IPS-NIHi11 (cell line): ENCODE measurements around the gene GABRD.
"Not testable (repeated sequence)": the region's sequence is repeated elsewhere in the genome, so short reads cannot be mapped to it uniquely, and the experiment has no call there.

Experiments
- DNase-seq: peaks from one replicate; pipeline ENCODE4 v3.0.0; 2012; ENCODE audit warnings: mixed read lengths, low spot score

Gene GABRD

DNA sequence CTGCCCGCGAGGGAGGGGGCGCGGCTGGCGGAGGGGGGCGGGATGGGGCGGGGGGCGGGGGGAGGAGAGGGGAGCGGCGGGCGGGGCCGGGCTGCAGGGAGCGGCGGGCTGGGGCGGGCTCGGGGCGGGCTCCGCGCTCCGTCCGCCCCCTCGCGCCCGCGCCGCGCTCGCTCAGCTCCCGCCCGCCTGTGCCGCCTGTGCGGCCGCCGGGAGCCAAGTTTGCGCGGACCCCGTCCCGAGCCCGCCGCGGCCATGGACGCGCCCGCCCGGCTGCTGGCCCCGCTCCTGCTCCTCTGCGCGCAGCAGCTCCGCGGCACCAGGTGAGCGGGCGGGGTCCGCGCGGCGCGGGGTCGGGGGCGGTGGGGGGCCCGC lies at the start of gene GABRD:
Gene GABRD (plus strand): TSS at position 174 of the 372 bp plus-strand sequence. CDS start 79 bp downstream, at position 253.
- DNase-seq, result peak; percentile 92

DNA sequence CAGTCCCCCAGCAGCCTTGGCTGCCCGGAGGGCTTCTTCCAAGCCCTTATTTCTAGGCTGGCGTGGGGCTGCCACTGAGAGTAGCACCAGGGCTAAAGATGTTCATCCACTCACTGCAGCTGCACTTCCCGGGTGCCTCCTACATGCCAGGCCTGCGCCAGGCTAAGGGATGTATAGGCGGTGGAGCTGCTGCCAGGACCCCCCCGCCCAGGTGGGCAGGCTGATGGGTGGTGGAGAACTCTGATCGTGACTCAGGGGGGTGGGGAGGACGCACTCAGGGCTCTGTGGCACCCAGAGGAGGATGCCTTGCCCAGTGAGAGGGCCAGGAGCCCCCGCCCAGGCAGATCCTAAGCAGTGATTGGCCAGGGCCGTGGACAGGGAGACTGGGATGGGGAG lies 49.6 kb upstream of the GABRD start:
- no peak for DNase-seq

GRCh38 chr1:1969953-1970716 lies 49.0 kb upstream of the GABRD start:
- no peak for DNase-seq

GRCh38 chr1:1971017-1971416 lies 48.1 kb upstream of the GABRD start:
- DNase-seq, result no peak

GRCh38 chr1:1971688-1972087 lies 47.5 kb upstream of the GABRD start:
- DNase-seq, result no peak

- no peak for DNase-seq
Observed at GRCh38 chr1:1972976-1973715, 46.0 kb upstream of the GABRD start.

DNA sequence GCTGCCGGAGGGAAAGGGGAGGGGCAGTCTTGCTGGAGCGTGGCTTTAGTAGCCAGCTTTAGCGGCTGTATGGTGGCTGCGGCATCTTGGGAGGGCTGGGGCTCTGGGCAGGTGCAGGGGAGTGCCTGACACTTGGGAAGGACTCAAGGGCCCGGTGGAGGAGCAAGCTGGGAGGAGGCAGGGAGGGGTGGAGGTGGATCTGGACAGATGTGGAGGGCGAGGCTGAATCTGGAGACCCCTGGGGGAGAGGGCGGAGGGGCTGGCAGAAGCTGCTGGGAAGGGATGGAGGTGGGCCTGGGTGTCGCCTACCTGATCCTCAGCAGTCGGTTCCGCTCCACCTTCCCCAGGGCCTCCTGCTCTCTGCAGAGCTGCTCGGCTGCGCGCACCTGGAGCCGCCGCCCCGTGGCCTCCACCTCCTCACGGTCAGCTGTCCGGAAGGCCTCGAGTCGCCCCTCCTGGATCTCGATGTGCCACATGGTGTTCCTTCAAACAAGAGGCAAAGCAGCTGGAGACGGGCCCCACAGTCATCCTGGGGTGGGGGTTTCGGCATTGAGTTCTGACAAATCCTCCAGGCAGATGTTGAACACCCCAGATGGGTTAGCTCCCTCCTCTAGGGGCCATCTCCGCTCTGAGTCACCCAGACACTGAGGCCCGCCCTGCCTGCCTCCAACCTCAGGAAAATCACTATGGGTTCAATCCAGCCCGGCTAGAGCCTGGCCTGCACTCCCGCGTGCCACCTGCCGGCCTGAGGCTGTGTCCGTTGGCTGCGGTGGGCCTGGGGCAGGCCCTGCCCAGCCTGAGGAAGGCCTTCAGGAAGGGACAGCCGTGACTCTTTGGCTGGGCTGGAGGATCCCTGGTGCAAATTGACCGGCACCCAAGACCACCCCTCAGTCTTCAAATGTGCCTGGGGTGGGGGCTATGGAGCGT lies 45.2 kb upstream of the GABRD start:
- DNase-seq, result no peak

DNA sequence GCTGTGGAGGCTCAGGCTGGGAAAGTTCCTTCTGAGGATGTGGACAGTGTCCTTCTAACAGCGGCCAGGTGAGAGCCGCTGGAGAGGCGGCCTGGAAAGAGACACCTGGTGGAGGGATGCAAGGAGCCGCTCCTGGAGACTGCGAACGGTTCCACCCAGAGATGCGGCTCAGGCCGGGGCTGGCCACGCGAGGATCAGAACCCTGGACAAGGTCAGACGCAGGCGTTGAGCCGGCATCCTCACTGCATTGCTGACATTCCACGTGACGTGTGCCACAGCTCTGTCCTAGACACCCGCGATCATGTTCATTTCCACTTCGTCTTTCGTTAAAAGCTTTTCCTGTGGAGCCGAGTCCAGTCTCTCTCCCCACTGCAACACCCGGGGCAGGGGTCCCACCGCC lies 44.3 kb upstream of the GABRD start:
- peak; percentile 84 for DNase-seq

DNA sequence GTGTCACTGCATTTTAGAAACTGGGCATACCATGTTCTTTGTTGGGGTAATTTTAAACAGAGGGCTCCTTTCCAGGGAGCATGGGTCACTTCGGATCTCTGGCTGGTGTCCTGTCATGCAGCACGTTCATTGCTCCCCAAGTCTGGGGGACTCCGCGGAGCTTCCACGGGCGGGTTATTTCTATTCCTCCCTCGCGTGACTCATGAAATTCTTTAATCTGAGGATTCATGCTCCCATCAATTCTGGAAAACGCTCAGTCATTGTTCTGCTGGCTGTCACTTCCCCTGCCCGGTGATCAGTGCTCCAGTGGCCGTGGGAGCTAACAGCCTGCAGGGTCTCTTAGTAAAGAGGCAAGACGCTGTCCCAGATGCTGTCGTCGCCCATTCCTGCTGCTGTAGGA lies 43.6 kb upstream of the GABRD start:
- DNase-seq, result no peak

DNA sequence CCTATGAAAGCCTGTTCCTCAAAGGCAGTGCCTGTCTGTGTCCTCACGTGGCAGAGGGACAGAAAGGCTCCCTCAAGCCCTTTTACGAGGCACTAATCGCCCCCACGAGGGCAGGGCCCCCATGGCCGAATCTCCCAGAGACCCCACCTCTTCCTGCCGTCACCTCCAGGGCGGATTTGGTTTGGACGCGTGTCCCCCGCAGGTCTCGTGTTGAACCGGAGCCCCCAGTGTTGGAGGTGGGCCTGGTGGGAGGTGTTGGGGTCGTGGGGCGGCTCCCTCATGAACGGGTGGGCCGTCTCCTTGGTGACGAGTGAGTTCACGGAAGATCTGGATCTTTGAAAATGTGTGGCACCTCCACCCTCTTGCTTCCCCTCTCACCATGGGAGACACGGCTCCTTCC lies 43.1 kb upstream of the GABRD start:
- no peak for DNase-seq

GRCh38 chr1:1978108-1978507 lies 41.0 kb upstream of the GABRD start:
- no peak for DNase-seq

- not testable (repeated sequence) for DNase-seq
Observed at GRCh38 chr1:1978690-1979481, 40.3 kb upstream of the GABRD start.

- DNase-seq, result no peak
Observed at GRCh38 chr1:1979482-1980165, 39.5 kb upstream of the GABRD start.

GRCh38 chr1:1980467-1981141 lies 38.5 kb upstream of the GABRD start:
- no peak for DNase-seq

GRCh38 chr1:1981142-1981500 lies 38.0 kb upstream of the GABRD start:
- DNase-seq, result no peak

DNA sequence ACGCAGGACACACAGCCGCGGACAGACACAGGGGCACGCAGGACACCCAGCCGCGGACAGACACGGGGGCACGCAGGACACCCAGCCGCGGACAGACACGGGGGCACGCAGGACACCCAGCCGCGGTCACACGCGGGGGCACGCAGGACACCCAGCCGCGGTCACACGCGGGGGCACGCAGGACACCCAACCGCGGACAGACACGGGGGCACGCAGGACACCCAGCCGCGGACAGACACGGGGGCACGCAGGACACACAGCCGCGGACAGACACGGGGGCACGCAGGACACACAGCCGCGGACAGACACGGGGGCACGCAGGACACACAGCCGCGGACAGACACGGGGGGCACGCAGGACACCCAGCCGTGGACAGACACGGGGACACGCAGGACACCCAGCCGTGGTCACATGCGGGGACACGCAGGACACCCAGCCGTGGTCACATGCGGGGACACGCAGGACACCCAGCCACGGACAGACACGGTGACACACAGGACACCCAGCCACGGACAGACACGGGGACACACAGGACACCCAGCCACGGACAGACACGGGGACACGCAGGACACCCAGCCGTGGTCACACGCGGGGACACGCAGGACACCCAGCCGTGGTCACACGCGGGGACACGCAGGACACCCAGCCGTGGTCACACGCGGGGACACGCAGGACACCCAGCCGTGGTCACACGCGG lies 37.4 kb upstream of the GABRD start:
- not testable (repeated sequence) for DNase-seq

GRCh38 chr1:1982379-1983232 lies 36.5 kb upstream of the GABRD start:
- peak; percentile 24 for DNase-seq

DNA sequence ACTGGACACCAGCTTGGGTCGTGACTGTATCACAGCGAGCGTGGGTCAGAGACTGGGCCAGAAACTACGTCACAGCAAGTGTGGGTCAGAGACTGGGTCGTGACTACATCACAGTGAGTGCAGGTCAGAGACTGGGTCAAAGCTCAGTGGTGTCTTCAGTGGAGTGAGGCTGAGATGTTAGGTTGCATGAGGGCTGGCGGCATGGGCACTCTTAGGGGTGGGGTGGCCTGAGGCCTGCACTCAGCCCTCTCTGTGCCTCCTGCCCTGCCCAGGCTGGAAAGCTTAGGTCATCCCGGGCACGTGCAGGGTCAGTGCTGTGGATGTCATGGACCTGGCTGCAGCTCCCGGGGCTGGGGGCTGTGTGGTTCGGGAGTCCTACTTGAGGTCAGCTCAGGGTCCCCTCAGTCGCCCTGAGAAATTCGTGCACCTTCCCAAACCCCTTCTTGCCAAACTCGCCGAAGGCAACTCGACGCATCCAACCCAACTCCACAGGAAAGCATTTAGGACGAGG lies 34.5 kb upstream of the GABRD start:
- no peak for DNase-seq
